NCI-H510A (cell line): Measurements from ENCODE around the gene CPLANE2.
"Not testable (repeated sequence)": the region's sequence is repeated elsewhere in the genome, so short reads cannot be mapped to it uniquely, and the experiment has no call there.

ENCODE experiments used
- DNase-seq: peaks from one replicate; lab custom pipeline; 2025; lab: John Stamatoyannopoulos, UW

CPLANE2 gene

GRCh38 chr1:16236511-16237342 is at the start of gene CPLANE2:
TSS of gene CPLANE2 (minus strand) at chr1:16237183. CDS start at chr1:16236742, 441 bp downstream.
- DNase-seq: peak; percentile 99

- DNase-seq: no peak
Measured at GRCh38 chr1:16286122-16286521, 49.1 kb upstream of the CPLANE2 start.

- DNase-seq: peak; percentile 10
Measured at GRCh38 chr1:16281765-16282164, 44.8 kb upstream of the CPLANE2 start.

- no peak for DNase-seq
Measured at GRCh38 chr1:16279186-16279585, 42.2 kb upstream of the CPLANE2 start.

- no peak for DNase-seq
Measured at GRCh38 chr1:16276302-16277030, 39.5 kb upstream of the CPLANE2 start.

- DNase-seq: no peak
Measured at GRCh38 chr1:16275591-16275990, 38.6 kb upstream of the CPLANE2 start.

GRCh38 chr1:16267690-16268180 is 30.8 kb upstream of the CPLANE2 start:
- no peak for DNase-seq

GRCh38 chr1:16266411-16267118 is 29.6 kb upstream of the CPLANE2 start:
- DNase-seq: no peak

- no peak for DNase-seq
Measured at GRCh38 chr1:16262067-16262466, 25.1 kb upstream of the CPLANE2 start.

GRCh38 chr1:16260814-16261213 is 23.8 kb upstream of the CPLANE2 start:
- no peak for DNase-seq

GRCh38 chr1:16258591-16259135 is 21.7 kb upstream of the CPLANE2 start:
- DNase-seq: no peak

- no peak for DNase-seq
Measured at GRCh38 chr1:16257968-16258367, 21.0 kb upstream of the CPLANE2 start.

- DNase-seq: not testable (repeated sequence)
Measured at GRCh38 chr1:16257556-16257955, 20.6 kb upstream of the CPLANE2 start.

GRCh38 chr1:16256478-16256877 is 19.5 kb upstream of the CPLANE2 start:
- DNase-seq: no peak

- DNase-seq: no peak
Measured at GRCh38 chr1:16254263-16254928, 17.4 kb upstream of the CPLANE2 start.

GRCh38 chr1:16253332-16253922 is 16.4 kb upstream of the CPLANE2 start:
- DNase-seq: no peak

GRCh38 chr1:16252912-16253311 is 15.9 kb upstream of the CPLANE2 start:
- no peak for DNase-seq

- no peak for DNase-seq
Measured at GRCh38 chr1:16251381-16251780, 14.4 kb upstream of the CPLANE2 start.

GRCh38 chr1:16250524-16251251 is 13.7 kb upstream of the CPLANE2 start:
- no peak for DNase-seq

- no peak for DNase-seq
Measured at GRCh38 chr1:16249596-16250241, 12.7 kb upstream of the CPLANE2 start.
